Smooth muscle cell (in vitro differentiated cells): ENCODE data around the gene PIP5K1C. TPM values are rescaled to one million over a fixed set of nuclear protein-coding genes. Genes with fewer than 3 reads are reported as not detected.

Source experiments
- DNase-seq: peaks from one replicate; lab custom pipeline; 2025; ENCODE audit not compliant: unreplicated experiment; lab: John Stamatoyannopoulos, UW
- H2AFZ ChIP-seq: fragments of 200-600 bp; sonication (generic); 2 replicates; pipeline ENCODE4 v1.6.0; 2016; ENCODE audit warnings: antibody characterized with exemption, low read depth, mild to moderate bottlenecking
- H3F3A ChIP-seq: fragments of 200-600 bp; sonication (generic); 2 replicates; pipeline ENCODE4 v1.6.0; 2017; ENCODE audit warnings: antibody characterized with exemption, low read depth
- H3K27ac ChIP-seq: fragments of 200-600 bp; sonication (generic); 2 replicates; pipeline ENCODE4 v1.5.1; 2016; ENCODE audit warnings: low read depth, mild to moderate bottlenecking
- H3K27me3 ChIP-seq: fragments of 200-600 bp; sonication (generic); 2 replicates; pipeline ENCODE4 v1.6.1; 2016; ENCODE audit warnings: low read depth, mild to moderate bottlenecking
- H3K36me3 ChIP-seq: fragments of 200-600 bp; sonication (generic); 2 replicates; pipeline ENCODE4 v1.5.1; 2016; ENCODE audit warnings: low read depth
- H3K4me1 ChIP-seq: fragments of 200-600 bp; sonication (generic); 2 replicates; pipeline ENCODE4 v1.5.1; 2016; ENCODE audit warnings: low read depth
- H3K4me2 ChIP-seq: fragments of 200-600 bp; sonication (generic); 2 replicates; pipeline ENCODE4 v1.6.0; 2016; ENCODE audit warnings: mild to moderate bottlenecking
- H3K4me3 ChIP-seq: fragments of 200-600 bp; sonication (generic); 2 replicates; pipeline ENCODE4 v1.5.1; 2016; ENCODE audit warnings: mild to moderate bottlenecking
- H3K79me2 ChIP-seq: fragments of 200-600 bp; sonication (generic); 2 replicates; pipeline ENCODE4 v1.6.0; 2016; ENCODE audit warnings: low read depth, mild to moderate bottlenecking
- H3K9ac ChIP-seq: fragments of 200-600 bp; sonication (generic); 2 replicates; pipeline ENCODE4 v1.6.0; 2016; ENCODE audit warnings: low read depth
- H3K9me3 ChIP-seq: fragments of 200-600 bp; sonication (generic); replicated peaks from 2 replicates; pipeline ENCODE4 v1.5.1; 2016; ENCODE audit warnings: low read depth
- H4K20me1 ChIP-seq: fragments of 200-600 bp; sonication (generic); 2 replicates; pipeline ENCODE4 v1.6.0; 2016; ENCODE audit warnings: low read depth
- CTCF ChIP-seq: fragments of 200-600 bp; sonication (generic); IDR thresholded peaks from 2 replicates; pipeline ENCODE4 v1.5.1; 2017; ENCODE audit warnings: borderline replicate concordance, mild to moderate bottlenecking, antibody characterized with exemption; ENCODE audit not compliant: insufficient read depth, poor library complexity, severe bottlenecking
- WGBS: methylation state at CpG from one replicate; pipeline ENCODE4 v1.1.7; 2016; ENCODE audit warnings: low lambda C conversion rate; 5-methylcytosine and 5-hydroxymethylcytosine counted together
- polyA plus RNA-seq: library from polyadenylated mRNA; unstranded; fragments of >200 nt; fragmentation: Nextera tagmentation; extraction: Ambion mirVana; gene quantifications from 2 replicates; pipeline ENCODE4 v1.2.1, GENCODE V29; 2016
- total RNA-seq: library from RNA; depleted of rRNA; stranded (reverse); fragments of >200 nt; gene quantifications from 2 replicates; pipeline ENCODE4 v1.2.3, GENCODE V29; 2014

PIP5K1C gene
- total and polyA plus RNA-seq, 2 experiments from 2014 or later, result 13.2 to 27.2 TPM

GRCh38 chr19:3620145-3620816 lies 80.0 kb downstream of the PIP5K1C start:
- H3K4me2 ChIP-seq, result no peak overlapping the region
- no peak overlapping the region for H3K27ac ChIP-seq
- peaks cover 7% of the 10 kb centered on the region for H4K20me1 ChIP-seq
- no peaks in the 10 kb centered on the region for H3K27me3 ChIP-seq
- no peak overlapping the region for H2AFZ ChIP-seq
- no peaks in the 10 kb centered on the region for H3K9me3 ChIP-seq
- H3K36me3 ChIP-seq, result no peaks in the 10 kb centered on the region
- H3F3A ChIP-seq, result no peaks in the 10 kb centered on the region
- no peak for TF ChIP-seq CTCF
- peaks cover 14% of the 10 kb centered on the region for H3K79me2 ChIP-seq
- peaks cover 2% of the 10 kb centered on the region for H3K4me1 ChIP-seq
- no peak overlapping the region for H3K9ac ChIP-seq
- DNase-seq, result no peak
- no peak overlapping the region for H3K4me3 ChIP-seq
- 96% methylated on average over 19 of the region's 19 CpGs for WGBS

- Histone ChIP-seq H3K4me3 (no peak overlapping the region), H3K36me3 (no peaks in the 10 kb centered on the region), H3K27me3 (no peaks in the 10 kb centered on the region), H3K9ac (no peak overlapping the region), H3K79me2 (peaks cover 7% of the 10 kb centered on the region), H3K4me1 (no peaks in the 10 kb centered on the region), H4K20me1 (peaks cover under 1% of the 10 kb centered on the region), H3K27ac (no peak overlapping the region), H2AFZ (no peak overlapping the region), H3K4me2 (no peak overlapping the region), H3K9me3 (no peaks in the 10 kb centered on the region), H3F3A (no peaks in the 10 kb centered on the region)
- DNase-seq, result no peak
- TF ChIP-seq CTCF, result no peak
- WGBS, result 97% methylated on average over 17 of the region's 17 CpGs
Observed at GRCh38 chr19:3619631-3620012, 80.6 kb downstream of the PIP5K1C start.

GRCh38 chr19:3618811-3619630 lies 81.2 kb downstream of the PIP5K1C start:
- Histone ChIP-seq H3K4me2 (no peak overlapping the region), H3F3A (no peaks in the 10 kb centered on the region), H3K4me3 (no peak overlapping the region), H3K9me3 (no peaks in the 10 kb centered on the region), H3K4me1 (no peaks in the 10 kb centered on the region), H3K9ac (no peak overlapping the region), H2AFZ (no peak overlapping the region), H3K79me2 (peaks cover 1% of the 10 kb centered on the region), H4K20me1 (no peaks in the 10 kb centered on the region), H3K27me3 (no peaks in the 10 kb centered on the region), H3K36me3 (no peaks in the 10 kb centered on the region), H3K27ac (no peak overlapping the region)
- TF ChIP-seq CTCF, result no peak
- WGBS, result 95% methylated on average over 22 of the region's 31 CpGs
- no peak for DNase-seq
